ENCODE data around the gene LMAN2. TPM values are rescaled to one million over a fixed set of nuclear protein-coding genes. Genes with fewer than 3 reads are reported as not detected.

Gene LMAN2
- total RNA-seq, 1 donor from 2014 or later: 75.6 TPM

GRCh38 chr5:177327539-177328522, 23.6 kb downstream of the LMAN2 start:
- H3K4me3 Mint-ChIP-seq (ENCODE audit: unreplicated experiment): no peak overlapping the region
- H3K27me3 Mint-ChIP-seq (ENCODE audit: unreplicated experiment): peaks cover 8% of the 10 kb centered on the region
- DNase-seq: no peak
- H3K9me3 Mint-ChIP-seq (ENCODE audit: unreplicated experiment): peaks cover 1% of the 10 kb centered on the region
- no peak overlapping the region for H3K27ac Mint-ChIP-seq (ENCODE audit: unreplicated experiment)
- peaks cover 13% of the 10 kb centered on the region for H3K4me1 Mint-ChIP-seq (ENCODE audit: low read depth, unreplicated experiment)
- no peaks in the 10 kb centered on the region for H3K36me3 Mint-ChIP-seq (ENCODE audit: unreplicated experiment)
- no peak for TF ChIP-seq CTCF (IDR thresholded peaks at IDR 0.05; ENCODE audit: partially characterized antibody, unreplicated experiment)

- Mint-ChIP-seq H3K27me3 (ENCODE audit: unreplicated experiment) (peaks cover 4% of the 10 kb centered on the region), H3K9me3 (ENCODE audit: unreplicated experiment) (peaks cover 4% of the 10 kb centered on the region), H3K4me1 (ENCODE audit: low read depth, unreplicated experiment) (peaks cover under 1% of the 10 kb centered on the region), H3K4me3 (ENCODE audit: unreplicated experiment) (no peak overlapping the region), H3K36me3 (ENCODE audit: unreplicated experiment) (peaks cover 3% of the 10 kb centered on the region), H3K27ac (ENCODE audit: unreplicated experiment) (no peak overlapping the region)
- DNase-seq: no peak
- no peak for TF ChIP-seq CTCF (IDR thresholded peaks at IDR 0.05; ENCODE audit: partially characterized antibody, unreplicated experiment)
Measured at GRCh38 chr5:177325868-177326381, 25.5 kb downstream of the LMAN2 start.

- H3K4me3 Mint-ChIP-seq (ENCODE audit: unreplicated experiment): no peak overlapping the region
- H3K4me1 Mint-ChIP-seq (ENCODE audit: low read depth, unreplicated experiment): no peaks in the 10 kb centered on the region
- no peak for TF ChIP-seq CTCF (IDR thresholded peaks at IDR 0.05; ENCODE audit: partially characterized antibody, unreplicated experiment)
- H3K36me3 Mint-ChIP-seq (ENCODE audit: unreplicated experiment): peaks cover 7% of the 10 kb centered on the region
- no peaks in the 10 kb centered on the region for H3K27me3 Mint-ChIP-seq (ENCODE audit: unreplicated experiment)
- H3K9me3 Mint-ChIP-seq (ENCODE audit: unreplicated experiment): peaks cover 6% of the 10 kb centered on the region
- no peak for DNase-seq
- H3K27ac Mint-ChIP-seq (ENCODE audit: unreplicated experiment): no peak overlapping the region
Measured at GRCh38 chr5:177320879-177321278, 30.6 kb downstream of the LMAN2 start.

- H3K4me3 Mint-ChIP-seq (ENCODE audit: unreplicated experiment): no peak overlapping the region
- H3K4me1 Mint-ChIP-seq (ENCODE audit: low read depth, unreplicated experiment): no peaks in the 10 kb centered on the region
- H3K9me3 Mint-ChIP-seq (ENCODE audit: unreplicated experiment): peaks cover 5% of the 10 kb centered on the region
- H3K27ac Mint-ChIP-seq (ENCODE audit: unreplicated experiment): no peak overlapping the region
- H3K36me3 Mint-ChIP-seq (ENCODE audit: unreplicated experiment): peaks cover 7% of the 10 kb centered on the region
- no peak for TF ChIP-seq CTCF (IDR thresholded peaks at IDR 0.05; ENCODE audit: partially characterized antibody, unreplicated experiment)
- no peak for DNase-seq
- H3K27me3 Mint-ChIP-seq (ENCODE audit: unreplicated experiment): no peaks in the 10 kb centered on the region
Measured at GRCh38 chr5:177319913-177320588, 31.4 kb downstream of the LMAN2 start.
